SH-SY5Y (cell line): ENCODE measurements around the gene C9orf153.

Source experiments
- GATA2 ChIP-seq: IDR thresholded peaks from 2 replicates; pipeline ENCODE4 v1.6.1; 2011; ENCODE audit warnings: mild to moderate bottlenecking, low read depth, low read length
- GATA3 ChIP-seq: IDR thresholded peaks from 2 replicates; pipeline ENCODE4 v1.6.1; 2011; ENCODE audit warnings: low read depth, mild to moderate bottlenecking, low read length, moderate library complexity

Gene C9orf153

DNA sequence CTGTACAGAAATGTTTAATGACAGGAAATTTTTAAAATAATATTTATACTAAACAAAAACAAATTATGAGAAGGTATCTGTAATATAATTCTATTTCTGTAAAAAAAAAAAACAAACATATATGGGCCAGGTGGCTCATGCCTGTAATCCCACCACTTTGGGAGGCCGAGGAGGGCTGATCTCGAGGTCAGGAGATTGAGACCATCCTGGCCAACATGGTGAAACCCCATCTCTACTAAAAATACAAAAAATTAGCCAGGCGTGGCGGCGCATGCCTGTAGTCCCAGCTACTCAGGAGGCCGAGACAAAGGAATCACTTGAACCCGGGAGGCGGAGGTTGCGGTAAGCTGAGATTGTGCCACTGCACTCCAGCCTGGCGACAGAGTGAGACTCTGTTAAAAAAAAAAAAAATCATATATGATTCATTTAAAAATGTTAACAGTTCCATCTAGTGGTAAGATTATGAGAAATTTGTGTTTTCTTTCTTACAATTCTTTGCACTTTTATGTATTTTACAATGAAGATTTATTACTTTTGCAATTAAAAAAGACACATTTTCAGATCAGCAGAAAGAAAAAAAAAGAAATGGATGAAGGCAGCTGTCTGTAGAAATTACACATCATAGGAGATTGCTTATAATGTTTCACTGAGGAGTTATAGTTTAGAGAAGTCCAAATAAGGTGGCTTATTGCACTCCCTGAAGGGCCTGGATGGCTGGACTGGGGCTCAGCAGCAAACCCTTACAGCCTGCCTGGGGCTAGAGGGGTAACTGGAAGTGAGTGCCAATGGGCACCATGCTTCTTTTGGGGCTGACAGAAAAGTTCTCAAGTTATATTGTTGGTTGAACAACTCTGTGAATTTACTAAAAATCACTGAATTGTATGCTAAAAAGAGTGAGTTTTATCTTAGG is 20.3 kb downstream of the C9orf153 start:
- TF ChIP-seq GATA2 = no peak
- TF ChIP-seq GATA3 = no peak

DNA sequence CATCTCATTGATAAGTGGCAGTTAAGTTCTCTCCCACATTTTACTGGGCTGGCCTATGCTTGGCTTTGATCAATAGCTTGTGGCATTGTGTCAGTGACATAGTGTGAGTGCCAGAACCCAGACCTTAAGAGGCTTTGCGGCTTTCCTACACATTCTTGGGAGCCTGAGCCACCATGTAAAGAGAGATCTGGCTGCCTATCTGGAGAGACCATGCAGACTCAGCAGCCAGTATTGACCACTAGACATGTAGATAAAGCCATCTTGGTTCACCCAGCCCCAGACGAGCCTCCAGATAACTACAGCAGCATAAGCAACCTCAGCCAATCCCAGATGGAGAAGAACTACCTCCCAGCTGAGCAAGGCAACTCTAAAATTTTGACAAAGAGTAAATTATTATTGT is 28.6 kb downstream of the C9orf153 start:
- TF ChIP-seq GATA2 (no peak), GATA3 (no peak)

GRCh38 chr9:86222667-86223066 is 36.8 kb downstream of the C9orf153 start:
- TF ChIP-seq GATA3 (no peak), GATA2 (no peak)

- TF ChIP-seq GATA2 (no peak), GATA3 (no peak)
Observed at GRCh38 chr9:86219606-86220005, 39.9 kb downstream of the C9orf153 start.

DNA sequence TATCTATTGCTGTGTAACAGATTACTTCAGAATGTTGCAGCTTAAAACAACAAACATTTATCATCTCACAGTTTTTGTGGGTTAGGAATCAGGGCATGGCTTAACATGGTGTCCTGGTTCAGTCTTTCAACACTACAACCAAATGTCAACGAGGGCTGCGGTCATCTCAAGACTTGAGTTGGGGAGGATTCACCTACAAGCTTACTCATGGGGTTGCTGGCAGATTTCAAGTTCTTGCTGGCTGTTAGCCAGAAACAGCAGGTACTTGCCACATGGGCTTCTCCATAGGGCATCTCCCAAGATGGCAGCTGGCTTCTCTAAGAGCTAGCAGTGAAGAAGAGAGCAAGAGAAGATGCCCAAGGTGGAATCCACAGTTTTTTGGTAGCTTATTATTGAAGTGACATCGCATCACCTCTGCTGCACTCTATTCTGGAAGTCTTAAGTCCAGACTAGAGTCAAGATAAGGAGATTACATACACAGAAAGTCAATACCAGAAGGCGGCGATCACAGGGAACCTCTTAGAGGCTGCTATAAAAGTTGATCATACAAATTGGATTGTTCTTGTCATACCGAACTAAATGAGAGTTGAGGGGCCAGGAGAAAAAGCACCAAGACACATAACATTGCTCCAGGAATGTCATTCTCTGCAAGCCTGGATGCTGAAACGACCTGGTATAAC is 42.2 kb downstream of the C9orf153 start:
- TF ChIP-seq GATA3 (no peak), GATA2 (no peak)

DNA sequence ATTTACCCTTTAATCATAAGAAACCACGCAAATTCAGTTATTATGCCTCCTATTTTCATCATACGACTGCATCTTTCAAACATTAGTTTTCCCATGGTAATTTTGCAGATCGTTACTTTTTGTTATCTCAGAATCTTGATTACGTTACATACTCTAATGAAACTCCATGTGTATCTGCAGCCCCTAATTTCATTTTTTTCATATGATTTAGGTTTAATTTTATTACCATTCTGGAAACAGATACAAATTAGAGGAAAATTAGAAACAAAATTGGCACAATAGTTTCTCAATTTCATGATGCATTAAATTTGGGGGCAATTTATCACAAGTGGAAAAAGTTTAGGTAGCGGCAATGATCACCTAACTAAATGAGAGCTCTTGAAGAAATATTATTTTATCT is 52.3 kb downstream of the C9orf153 start:
- TF ChIP-seq GATA3 = no peak
- TF ChIP-seq GATA2 = no peak

- TF ChIP-seq GATA2 (no peak), GATA3 (no peak)
Observed at GRCh38 chr9:86202338-86202882, 57.0 kb downstream of the C9orf153 start.

- no peak for TF ChIP-seq GATA2
- TF ChIP-seq GATA3 = no peak
Observed at GRCh38 chr9:86201474-86202337, 57.8 kb downstream of the C9orf153 start.

GRCh38 chr9:86200599-86201162 is 58.8 kb downstream of the C9orf153 start:
- TF ChIP-seq GATA2 (no peak), GATA3 (no peak)

DNA sequence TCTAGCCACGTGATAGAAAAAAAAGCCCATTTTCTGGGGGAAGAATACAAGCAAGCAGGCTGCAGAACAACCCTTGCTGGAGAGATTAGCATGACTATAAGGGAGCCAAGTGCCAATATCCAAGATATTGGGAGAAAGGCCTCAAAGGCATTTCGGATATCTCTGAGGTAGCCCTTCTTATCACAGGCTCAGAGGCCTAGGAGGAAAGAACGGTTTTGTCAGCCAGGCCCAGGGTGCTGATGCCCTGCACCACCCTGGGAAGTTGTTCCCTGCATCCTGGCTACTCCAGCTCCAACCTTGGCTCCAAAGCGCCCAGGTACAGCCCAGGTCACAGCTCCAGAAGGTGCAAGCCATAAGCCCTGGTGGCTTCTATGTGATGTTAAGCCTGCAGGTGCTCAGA is 66.4 kb downstream of the C9orf153 start:
- TF ChIP-seq GATA3 = no peak
- no peak for TF ChIP-seq GATA2

GRCh38 chr9:86187121-86187520 is 72.3 kb downstream of the C9orf153 start:
- TF ChIP-seq GATA3 = no peak
- TF ChIP-seq GATA2 = no peak

GRCh38 chr9:86186696-86187095 is 72.8 kb downstream of the C9orf153 start:
- TF ChIP-seq GATA2 (no peak), GATA3 (no peak)

DNA sequence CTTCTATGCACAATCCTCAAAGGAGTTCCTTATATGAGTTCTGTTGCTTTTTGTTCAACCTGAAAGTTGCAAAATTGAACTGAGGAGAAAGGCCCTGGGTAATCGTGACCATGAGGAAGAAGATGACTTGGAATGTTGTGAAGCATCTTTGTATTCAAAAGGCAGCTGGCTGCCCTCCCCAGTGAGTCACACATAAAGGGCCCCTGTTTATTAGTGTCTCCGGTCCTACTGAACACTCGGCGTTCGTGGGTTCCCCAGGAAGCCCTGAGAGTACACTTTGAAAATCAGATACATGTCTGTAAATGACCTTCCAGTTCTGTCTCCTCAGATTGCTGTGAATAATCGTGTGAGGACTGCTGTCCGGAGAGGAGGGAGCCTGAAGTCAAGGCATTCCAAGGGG is 73.6 kb downstream of the C9orf153 start:
- TF ChIP-seq GATA2 (no peak), GATA3 (no peak)

DNA sequence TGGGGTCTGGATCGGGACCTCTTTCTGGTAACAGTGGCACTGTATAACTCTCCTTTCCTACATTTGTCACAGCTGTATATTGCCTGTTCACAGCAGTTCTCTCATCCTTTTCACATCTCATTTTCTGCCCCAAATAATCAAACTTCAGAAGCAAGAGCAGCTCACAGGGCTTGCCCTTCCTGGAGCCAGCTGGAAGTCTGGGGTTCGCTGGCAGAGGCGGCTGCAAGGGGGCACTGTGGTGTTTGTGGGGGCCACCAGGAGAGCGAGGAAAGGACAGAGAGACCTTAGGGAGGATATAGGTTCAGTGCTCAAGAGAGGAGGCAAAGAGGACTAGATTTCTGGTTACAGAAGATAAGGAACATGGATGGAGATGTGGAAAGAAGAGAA is 75.3 kb downstream of the C9orf153 start:
- no peak for TF ChIP-seq GATA2
- no peak for TF ChIP-seq GATA3
